CD14-positive monocyte (primary cell): ENCODE data around the gene GATAD2A. TPM values are rescaled to one million over a fixed set of nuclear protein-coding genes. Genes with fewer than 3 reads are reported as not detected.

Experiments
- DNase-seq, 3 donors: peaks; one replicate each; pipeline ENCODE4 v3.0.0-alpha.2; 2011 to 2022
- H2AFZ ChIP-seq: 2 replicates; pipeline ENCODE4 v1.6.0; 2012; ENCODE audit warnings: mild to moderate bottlenecking, low read depth, low read length, inconsistent platforms; ENCODE audit not compliant: insufficient read depth, poor library complexity, severe bottlenecking
- H3K27ac ChIP-seq, 2 donors: 1 replicate in 1 of 2; 2 replicates in 1 of 2; pipeline ENCODE4 v1.5.1; 2012 to 2013; ENCODE audit warnings: low read length in 2 of 2, control low read depth in 1 of 2, inconsistent platforms in 1 of 2, low read depth in 1 of 2, mild to moderate bottlenecking in 1 of 2
- H3K27me3 ChIP-seq, 2 donors: one replicate each; pipeline versions ENCODE4 v1.6.0 to v1.6.1; 2011 to 2013; ENCODE audit warnings: low read length in 2 of 2; ENCODE audit not compliant: control insufficient read depth in 2 of 2, insufficient read depth in 2 of 2
- H3K36me3 ChIP-seq, 2 donors: replicated peaks in 1 of 2; 1 replicate in 1 of 2; 2 replicates in 1 of 2; pipeline versions ENCODE4 v1.5.1 to v1.6.1; 2012 to 2013; ENCODE audit warnings: low read length in 2 of 2, control low read depth in 1 of 2, inconsistent platforms in 1 of 2, mild to moderate bottlenecking in 1 of 2; ENCODE audit not compliant: insufficient read depth in 2 of 2, control insufficient read depth in 1 of 2
- H3K4me1 ChIP-seq, 2 donors: 1 replicate in 1 of 2; 2 replicates in 1 of 2; pipeline versions ENCODE4 v1.5.1 to v1.6.1; 2012 to 2013; ENCODE audit warnings: low read length in 2 of 2, control low read depth in 1 of 2, inconsistent platforms in 1 of 2, mild to moderate bottlenecking in 1 of 2, moderate library complexity in 1 of 2; ENCODE audit not compliant: insufficient read depth in 2 of 2, control insufficient read depth in 1 of 2
- H3K4me2 ChIP-seq: replicated peaks from 2 replicates; pipeline ENCODE3; 2012; ENCODE audit warnings: low read length, moderate library complexity, mild to moderate bottlenecking; ENCODE audit not compliant: poor library complexity, severe bottlenecking; ENCODE audit errors: extremely low read depth
- H3K4me3 ChIP-seq, 3 experiments: fragments of 200-600 bp in 1 of 3; sonication (generic) in 1 of 3; replicated peaks in 1 of 3; 1 replicate in 2 of 3; 2 replicates in 1 of 3; pipeline ENCODE4 v1.5.1; 2011 to 2013; ENCODE audit warnings: low read length in 3 of 3, mild to moderate bottlenecking in 3 of 3, control low read depth in 2 of 3, low read depth in 2 of 3, inconsistent platforms in 1 of 3, moderate library complexity in 1 of 3
- H3K79me2 ChIP-seq: 2 replicates; pipeline ENCODE4 v1.6.0; 2012; ENCODE audit warnings: mild to moderate bottlenecking, control low read depth, inconsistent platforms, low read length, moderate library complexity; ENCODE audit not compliant: insufficient read depth
- H3K9ac ChIP-seq: 2 replicates; pipeline ENCODE4 v1.6.0; 2017; ENCODE audit warnings: low read length, mild to moderate bottlenecking; ENCODE audit not compliant: insufficient read depth, poor library complexity, severe bottlenecking
- H3K9me3 ChIP-seq, 2 donors: replicated peaks in 1 of 2; 1 replicate in 1 of 2; 2 replicates in 1 of 2; pipeline versions ENCODE4 v1.5.1 to v1.6.1; 2012 to 2013; ENCODE audit warnings: low read length in 2 of 2, control low read depth in 1 of 2; ENCODE audit not compliant: control insufficient read depth in 1 of 2, insufficient read depth in 1 of 2
- H4K20me1 ChIP-seq: 2 replicates; pipeline ENCODE4 v1.6.0; 2012; ENCODE audit warnings: mild to moderate bottlenecking, low read length, control low read depth, moderate library complexity; ENCODE audit not compliant: insufficient read depth
- H3K27ac Mint-ChIP-seq, 7 donors: one replicate each; pipeline ENCODE4 v1.8.0; 2020; ENCODE audit warnings: mild to moderate bottlenecking in 7 of 7, mixed read lengths in 7 of 7, moderate library complexity in 6 of 7, inconsistent platforms in 2 of 7
- H3K27me3 Mint-ChIP-seq, 3 donors: one replicate each; pipeline ENCODE4 v1.8.0; 2021 to 2022; ENCODE audit warnings: low read depth in 3 of 3, mild to moderate bottlenecking in 3 of 3, mixed read lengths in 3 of 3, moderate library complexity in 3 of 3, inconsistent platforms in 1 of 3
- H3K36me3 Mint-ChIP-seq, 2 donors: one replicate each; pipeline ENCODE4 v1.8.0; 2020; ENCODE audit warnings: mixed read lengths in 2 of 2, inconsistent platforms in 1 of 2, mild to moderate bottlenecking in 1 of 2
- H3K4me1 Mint-ChIP-seq: one replicate; pipeline ENCODE4 v1.8.0; 2020; ENCODE audit warnings: mild to moderate bottlenecking, mixed read lengths
- H3K4me3 Mint-ChIP-seq, 2 donors: one replicate each; pipeline ENCODE4 v1.8.0; 2020; ENCODE audit warnings: mild to moderate bottlenecking in 2 of 2, mixed read lengths in 2 of 2, moderate library complexity in 1 of 2
- H3K9me3 Mint-ChIP-seq, 7 donors: one replicate each; pipeline ENCODE4 v1.8.0; 2020 to 2022; ENCODE audit warnings: mixed read lengths in 7 of 7, mild to moderate bottlenecking in 6 of 7, moderate library complexity in 6 of 7, inconsistent platforms in 2 of 7
- WGBS: methylation state at CpG from one replicate; pipeline ENCODE4 v1.1.5; 2013; ENCODE audit warnings: missing lambda C conversion rate; ENCODE audit not compliant: insufficient coverage; 5-methylcytosine and 5-hydroxymethylcytosine counted together
- intact Hi-C, 2 donors: fragments of 100-400 bp; cut with micrococcal nuclease; formaldehyde crosslinking; loops; one replicate each; pipeline versions ENCODE4 v1.15.0 to v1.15.1; 2023
- polyA plus RNA-seq, 3 donors: library from polyadenylated mRNA; depleted of rRNA in 1 of 3; unstranded in 2 of 3; stranded (reverse) in 1 of 3; fragments of 300-500 nt in 2 of 3; fragments of >200 nt in 1 of 3; fragmentation: Illumina TruSeq in 2 of 3; gene quantifications; 1 replicate in 2 of 3; 2 replicates in 1 of 3; pipeline ENCODE4 v1.2.3, GENCODE V29; 2012 to 2021
- TF ChIP-seq, protein P1 (sequence below): fragments of 200-600 bp; IDR thresholded peaks from one replicate; pipeline ENCODE4 v1.8.0; 2022; ENCODE audit warnings: antibody characterized with exemption, mild to moderate bottlenecking

GATAD2A gene
- polyA plus RNA-seq, 3 donors, result 8.0 to 35.9 (median 8.7) TPM

DNA sequence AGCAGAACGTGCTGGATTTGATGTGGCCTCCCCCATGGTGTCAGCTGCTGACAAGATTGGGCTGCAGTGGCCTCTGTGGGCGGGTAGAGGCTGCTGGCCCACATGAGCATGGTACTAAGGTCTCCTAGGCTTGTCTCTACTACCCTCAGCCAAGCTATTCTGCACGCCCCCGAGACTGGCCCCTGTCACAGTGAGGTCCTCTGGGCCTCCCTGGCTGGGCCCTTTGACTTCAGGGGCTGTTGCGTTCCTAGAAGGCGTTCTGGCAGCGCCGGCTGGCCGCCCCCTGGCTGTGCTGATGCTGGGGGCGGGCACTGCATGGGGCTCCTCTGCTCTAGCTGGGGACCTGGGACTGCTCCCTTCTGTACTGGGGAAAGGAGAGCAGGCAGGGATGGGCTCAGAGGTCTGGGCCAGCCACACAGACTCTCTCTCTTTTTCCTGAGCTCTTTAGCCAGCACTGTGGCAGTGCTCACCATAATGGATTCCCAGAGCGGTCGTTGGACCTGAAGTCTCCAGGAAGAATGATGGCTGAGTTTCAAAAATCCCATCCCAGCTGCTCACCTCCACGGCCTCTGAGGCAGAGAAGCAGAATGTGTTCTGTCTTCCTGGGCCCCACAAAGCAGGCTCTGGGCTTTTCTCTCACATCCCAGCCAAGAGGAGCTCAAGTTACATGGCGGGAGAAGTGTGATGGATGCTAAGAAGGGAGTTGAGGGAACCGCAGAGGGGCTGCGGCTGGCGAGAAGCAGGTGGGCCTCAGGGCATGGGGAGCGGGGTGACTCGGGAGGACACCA lies 77.5 kb downstream of the GATAD2A start:
- H3K27ac Mint-ChIP-seq, result peak overlapping the region in 5 of 7 donors; percentile 42 to 70 (median 54)
- H3K4me3 Mint-ChIP-seq, result no peak overlapping the region
- peaks cover 12% of the 10 kb centered on the region for H3K4me1 Mint-ChIP-seq
- Histone ChIP-seq H3K9ac (no peak overlapping the region), H3K27me3 (no peaks in the 10 kb centered on the region), H2AFZ (no peak overlapping the region), H3K27ac (peak overlapping the region in 1 of 2 donors; percentile 36), H3K4me1 (peaks cover 0 to 5% of the 10 kb centered on the region in 2 donors), H4K20me1 (peaks cover 51% of the 10 kb centered on the region), H3K36me3 (peaks cover 28 to 63% of the 10 kb centered on the region in 2 donors), H3K9me3 (no peaks in the 10 kb centered on the region), H3K79me2 (peaks cover 95% of the 10 kb centered on the region), H3K4me2 (no peak overlapping the region), H3K4me3 (no peak overlapping the region)
- WGBS, result 96% methylated on average over 16 of the region's 19 CpGs
- peaks cover 0 to 4% (median 1%) of the 10 kb centered on the region in 3 donors for H3K27me3 Mint-ChIP-seq
- TF ChIP-seq, protein P1, sequence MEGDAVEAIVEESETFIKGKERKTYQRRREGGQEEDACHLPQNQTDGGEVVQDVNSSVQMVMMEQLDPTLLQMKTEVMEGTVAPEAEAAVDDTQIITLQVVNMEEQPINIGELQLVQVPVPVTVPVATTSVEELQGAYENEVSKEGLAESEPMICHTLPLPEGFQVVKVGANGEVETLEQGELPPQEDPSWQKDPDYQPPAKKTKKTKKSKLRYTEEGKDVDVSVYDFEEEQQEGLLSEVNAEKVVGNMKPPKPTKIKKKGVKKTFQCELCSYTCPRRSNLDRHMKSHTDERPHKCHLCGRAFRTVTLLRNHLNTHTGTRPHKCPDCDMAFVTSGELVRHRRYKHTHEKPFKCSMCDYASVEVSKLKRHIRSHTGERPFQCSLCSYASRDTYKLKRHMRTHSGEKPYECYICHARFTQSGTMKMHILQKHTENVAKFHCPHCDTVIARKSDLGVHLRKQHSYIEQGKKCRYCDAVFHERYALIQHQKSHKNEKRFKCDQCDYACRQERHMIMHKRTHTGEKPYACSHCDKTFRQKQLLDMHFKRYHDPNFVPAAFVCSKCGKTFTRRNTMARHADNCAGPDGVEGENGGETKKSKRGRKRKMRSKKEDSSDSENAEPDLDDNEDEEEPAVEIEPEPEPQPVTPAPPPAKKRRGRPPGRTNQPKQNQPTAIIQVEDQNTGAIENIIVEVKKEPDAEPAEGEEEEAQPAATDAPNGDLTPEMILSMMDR, result no peak
- intact Hi-C loops, result no loop called here
- no peak for DNase-seq
- no peaks in the 10 kb centered on the region for H3K9me3 Mint-ChIP-seq
- H3K36me3 Mint-ChIP-seq, result peaks cover 29 to 58% of the 10 kb centered on the region in 2 donors

DNA sequence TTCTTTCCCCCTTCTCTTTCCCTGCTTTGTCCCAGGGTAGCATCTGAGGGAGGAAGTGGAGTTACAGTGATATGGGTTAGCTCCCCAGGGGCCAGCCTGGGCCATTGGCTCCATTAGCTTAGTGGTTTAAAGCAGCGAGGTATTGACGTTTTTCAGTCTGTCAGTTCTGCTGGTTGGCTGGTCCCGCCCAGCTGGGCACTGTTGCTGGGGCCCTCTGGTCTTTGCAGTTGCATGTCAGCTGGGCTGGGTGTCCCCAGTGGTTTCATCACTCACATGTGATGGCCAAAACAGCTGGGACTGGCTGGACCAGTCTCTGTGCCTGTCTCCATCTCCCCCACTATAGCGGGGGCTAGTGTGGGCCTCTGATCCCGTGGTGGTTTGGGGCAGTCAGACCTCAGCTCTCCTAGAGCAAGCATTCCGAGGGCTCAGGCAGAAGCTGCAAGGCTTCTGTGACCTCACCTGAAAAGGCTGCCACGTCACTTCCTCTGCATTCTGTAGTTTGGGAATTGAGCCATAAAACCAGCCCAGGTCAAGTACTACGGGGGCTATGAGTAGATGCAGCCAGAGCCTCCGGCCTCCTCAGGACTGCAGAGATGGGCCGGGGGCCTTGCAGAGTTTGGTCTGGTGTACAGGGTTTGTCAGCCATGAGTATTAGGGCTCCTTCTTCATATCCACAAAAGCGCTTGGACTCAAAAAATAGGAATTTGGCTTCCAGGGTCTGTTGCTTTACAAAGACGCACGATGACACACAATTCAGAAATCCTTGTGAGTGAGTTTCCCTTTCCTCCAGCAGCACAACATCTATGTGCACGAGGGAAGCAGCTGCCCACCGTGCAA lies 79.9 kb downstream of the GATAD2A start:
- intact Hi-C loops, result loop anchor here in 1 of 2 donors (5.0 kb wide), 1 partner anchor 78 kb away; the partner anchor contains the start of gene GATAD2A
- no peak overlapping the region for H3K4me2 ChIP-seq
- H3K27ac ChIP-seq, result peak overlapping the region in 1 of 2 donors; percentile 94
- no peaks in the 10 kb centered on the region for H3K27me3 ChIP-seq
- peaks cover 19 to 48% of the 10 kb centered on the region in 2 donors for H3K36me3 Mint-ChIP-seq
- H3K79me2 ChIP-seq, result peaks cover 86% of the 10 kb centered on the region
- H3K27me3 Mint-ChIP-seq, result peaks cover 0 to 4% (median 1%) of the 10 kb centered on the region in 3 donors
- H3K36me3 ChIP-seq, result peaks cover 23 to 51% of the 10 kb centered on the region in 2 donors
- peaks cover 42% of the 10 kb centered on the region for H4K20me1 ChIP-seq
- H3K4me1 ChIP-seq, result peaks cover 22 to 28% of the 10 kb centered on the region in 2 donors
- H3K9me3 Mint-ChIP-seq, result no peaks in the 10 kb centered on the region
- TF ChIP-seq, protein P1, result no peak
- peak overlapping the region in 4 of 7 donors; percentile 51 to 75 (median 65) for H3K27ac Mint-ChIP-seq
- H3K4me3 Mint-ChIP-seq, result no peak overlapping the region
- H3K4me3 ChIP-seq, result no peak overlapping the region
- H3K9ac ChIP-seq, result no peak overlapping the region
- WGBS, result 80% methylated on average over 11 of the region's 15 CpGs
- peaks cover 36% of the 10 kb centered on the region for H3K4me1 Mint-ChIP-seq
- H3K9me3 ChIP-seq, result no peaks in the 10 kb centered on the region
- no peak for DNase-seq
- no peak overlapping the region for H2AFZ ChIP-seq
